Body of pancreas (tissue), 4 donors: ENCODE measurements around the gene PIK3R5.

Experiments used
- POLR2A ChIP-seq, 3 donors: fragments of 450-650 bp; IDR thresholded peaks; one replicate each; pipeline ENCODE4 v1.6.1; 2016; ENCODE audit warnings: antibody characterized with exemption in 3 of 3, mild to moderate bottlenecking in 2 of 3
- TF ChIP-seq, protein P1 (sequence below), 7 experiments: fragments of 450-650 bp in 4 of 7; fragments of 200-600 bp in 3 of 7; sonication (generic) in 3 of 7; IDR thresholded peaks; one replicate each; pipeline ENCODE4 v1.5.1; 2016 to 2019; ENCODE audit warnings: antibody characterized with exemption in 7 of 7

DNA sequence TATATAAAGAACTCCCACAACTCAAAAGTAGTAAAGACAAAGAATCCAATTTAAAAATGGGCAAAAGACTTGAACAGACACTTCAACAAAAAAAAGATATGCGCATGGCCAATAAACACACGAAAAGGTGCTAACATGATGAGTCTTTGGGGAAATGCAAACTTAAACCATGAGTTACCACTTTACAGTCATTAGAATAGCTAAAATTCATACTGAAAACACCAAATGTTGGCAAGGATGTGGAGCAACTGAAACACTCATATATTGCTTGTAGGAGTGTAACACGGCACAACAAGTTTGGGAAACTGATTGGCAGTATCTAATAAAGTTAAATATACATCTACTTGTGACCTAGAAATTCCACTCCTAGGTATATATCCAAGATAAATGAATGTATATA is 3.0 kb upstream of the PIK3R5 start:
- TF ChIP-seq, protein P1, sequence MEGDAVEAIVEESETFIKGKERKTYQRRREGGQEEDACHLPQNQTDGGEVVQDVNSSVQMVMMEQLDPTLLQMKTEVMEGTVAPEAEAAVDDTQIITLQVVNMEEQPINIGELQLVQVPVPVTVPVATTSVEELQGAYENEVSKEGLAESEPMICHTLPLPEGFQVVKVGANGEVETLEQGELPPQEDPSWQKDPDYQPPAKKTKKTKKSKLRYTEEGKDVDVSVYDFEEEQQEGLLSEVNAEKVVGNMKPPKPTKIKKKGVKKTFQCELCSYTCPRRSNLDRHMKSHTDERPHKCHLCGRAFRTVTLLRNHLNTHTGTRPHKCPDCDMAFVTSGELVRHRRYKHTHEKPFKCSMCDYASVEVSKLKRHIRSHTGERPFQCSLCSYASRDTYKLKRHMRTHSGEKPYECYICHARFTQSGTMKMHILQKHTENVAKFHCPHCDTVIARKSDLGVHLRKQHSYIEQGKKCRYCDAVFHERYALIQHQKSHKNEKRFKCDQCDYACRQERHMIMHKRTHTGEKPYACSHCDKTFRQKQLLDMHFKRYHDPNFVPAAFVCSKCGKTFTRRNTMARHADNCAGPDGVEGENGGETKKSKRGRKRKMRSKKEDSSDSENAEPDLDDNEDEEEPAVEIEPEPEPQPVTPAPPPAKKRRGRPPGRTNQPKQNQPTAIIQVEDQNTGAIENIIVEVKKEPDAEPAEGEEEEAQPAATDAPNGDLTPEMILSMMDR (IDR thresholded peaks at IDR 0.05), result no peak
- TF ChIP-seq POLR2A (IDR thresholded peaks at IDR 0.05), result no peak
